ENCODE results near the gene TLCD3A.

- TF ChIP-seq CTCF (IDR thresholded peaks at IDR 0.05; ENCODE audit: low read depth, low read length, poor library complexity, severe bottlenecking), result no peak
- TF ChIP-seq EZH2phosphoT487 (IDR thresholded peaks at IDR 0.05; ENCODE audit: borderline replicate concordance, low read length), result no peak
These were observed 29.1 kb upstream of the TLCD3A start for GRCh38 chr17:703081-703875.

All from DOHH2 (cell line).